Measurements from ENCODE around the gene OSBPL2.

OSBPL2 gene

DNA sequence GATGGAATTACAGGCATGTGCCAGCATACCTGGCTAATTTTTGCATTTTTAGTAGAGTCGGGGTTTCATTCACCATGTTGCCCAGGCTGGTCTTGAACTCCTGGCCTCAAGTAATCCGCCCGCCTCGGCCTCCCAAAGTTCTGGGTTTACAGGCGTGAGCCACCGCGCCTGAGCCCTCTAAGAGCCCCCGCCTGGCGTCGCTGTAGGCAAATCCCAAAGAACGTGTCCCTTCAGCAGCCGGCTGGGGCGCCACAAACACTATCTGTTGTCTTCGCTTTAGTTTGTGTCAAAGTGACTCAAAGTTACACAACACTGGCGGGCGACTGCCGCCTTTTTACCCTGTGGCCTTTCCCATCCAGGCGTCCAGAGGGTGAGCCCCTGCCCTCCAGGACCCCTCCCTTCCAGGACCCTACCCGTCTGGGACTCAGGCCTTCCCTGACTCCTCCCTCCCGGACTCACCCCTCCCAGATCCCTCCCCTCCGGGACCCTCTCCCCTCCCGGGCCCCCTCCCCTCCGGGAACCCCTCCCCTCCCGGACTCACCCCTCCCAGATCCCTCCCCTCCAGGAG is 63.5 kb downstream of the OSBPL2 start:
- in situ Hi-C loops (cut with HindIII; ENCODE audit: low pct_unique_long_range_greater_than_20kb, low sequenced_read_pairs), result no loop called here

DNA sequence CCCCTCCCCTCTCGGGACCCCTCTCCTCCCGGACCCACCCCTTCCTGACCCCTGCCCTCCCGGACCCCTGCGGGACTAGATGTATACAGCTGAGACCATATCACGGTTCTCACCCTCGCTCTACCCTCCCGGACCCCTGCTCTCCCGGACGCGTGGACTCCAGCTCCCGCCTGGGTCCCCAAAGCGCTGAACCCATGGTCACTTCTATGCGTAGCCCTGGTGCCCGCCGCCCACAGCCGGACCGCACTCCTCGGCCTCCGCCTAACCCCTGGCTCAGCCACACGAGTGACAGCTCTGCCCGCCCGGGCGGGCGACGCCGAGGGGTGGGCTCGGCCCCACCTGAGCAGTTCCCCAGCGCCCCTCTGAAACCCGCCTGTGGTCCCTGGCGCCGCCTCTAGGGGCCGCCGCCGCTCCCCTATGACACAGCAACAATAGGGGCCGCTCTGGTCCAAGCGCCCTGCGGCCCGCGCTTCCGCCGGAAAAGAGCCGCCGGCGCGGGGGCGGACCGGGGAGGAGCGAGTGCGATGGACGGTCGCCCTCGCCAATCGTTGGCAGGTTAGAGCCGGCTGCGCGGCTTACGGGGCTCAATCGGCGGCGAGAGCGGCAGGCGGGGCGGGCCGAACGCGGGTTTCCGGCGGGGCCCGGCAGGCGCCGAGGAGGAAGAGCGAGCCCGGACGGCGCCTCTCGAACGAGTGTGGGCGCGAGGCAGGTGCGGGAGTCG is 64.2 kb downstream of the OSBPL2 start, which contains the start of gene ADRM1:
Gene ADRM1 (plus strand): TSS at position 657 of the 721 bp plus-strand sequence. CDS start 572 bp downstream, outside the sequence.
- in situ Hi-C loops (cut with HindIII; ENCODE audit: low pct_unique_long_range_greater_than_20kb, low sequenced_read_pairs), result no loop called here
- peak; percentile 99 to 100 for DNase-seq (ENCODE audit: low read depth in 1 of 2, low spot score in 1 of 2)
- no peak for TF ChIP-seq JUND (IDR thresholded peaks at IDR 0.05; ENCODE audit: low read depth)

More for the DNA sequence above, 63.5 kb downstream of the OSBPL2 start:
- no peak for TF ChIP-seq JUND (IDR thresholded peaks at IDR 0.05; ENCODE audit: low read depth)
- peak; percentile 91 to 98 for DNase-seq (ENCODE audit: low read depth in 1 of 2, low spot score in 1 of 2)

DNA sequence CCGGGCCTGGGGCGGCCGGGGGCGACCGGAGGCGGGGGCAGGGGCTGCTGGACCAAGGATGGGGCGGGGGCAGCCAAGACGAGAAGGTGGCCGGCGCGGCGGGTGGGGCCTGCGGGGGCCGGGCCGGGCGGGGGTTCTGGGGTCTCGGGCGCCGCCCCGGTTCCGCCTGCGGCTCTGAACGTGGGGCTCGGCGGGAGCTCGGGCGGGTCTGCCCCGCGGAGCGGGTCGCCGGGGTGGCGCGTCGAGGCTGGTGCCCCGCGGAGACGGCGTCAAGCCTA is 64.7 kb downstream of the OSBPL2 start:
- TF ChIP-seq JUND (IDR thresholded peaks at IDR 0.05; ENCODE audit: low read depth), result no peak
- DNase-seq (ENCODE audit: low read depth in 1 of 2, low spot score in 1 of 2), result no peak
- in situ Hi-C loops (cut with HindIII; ENCODE audit: low pct_unique_long_range_greater_than_20kb, low sequenced_read_pairs), result no loop called here

DNA sequence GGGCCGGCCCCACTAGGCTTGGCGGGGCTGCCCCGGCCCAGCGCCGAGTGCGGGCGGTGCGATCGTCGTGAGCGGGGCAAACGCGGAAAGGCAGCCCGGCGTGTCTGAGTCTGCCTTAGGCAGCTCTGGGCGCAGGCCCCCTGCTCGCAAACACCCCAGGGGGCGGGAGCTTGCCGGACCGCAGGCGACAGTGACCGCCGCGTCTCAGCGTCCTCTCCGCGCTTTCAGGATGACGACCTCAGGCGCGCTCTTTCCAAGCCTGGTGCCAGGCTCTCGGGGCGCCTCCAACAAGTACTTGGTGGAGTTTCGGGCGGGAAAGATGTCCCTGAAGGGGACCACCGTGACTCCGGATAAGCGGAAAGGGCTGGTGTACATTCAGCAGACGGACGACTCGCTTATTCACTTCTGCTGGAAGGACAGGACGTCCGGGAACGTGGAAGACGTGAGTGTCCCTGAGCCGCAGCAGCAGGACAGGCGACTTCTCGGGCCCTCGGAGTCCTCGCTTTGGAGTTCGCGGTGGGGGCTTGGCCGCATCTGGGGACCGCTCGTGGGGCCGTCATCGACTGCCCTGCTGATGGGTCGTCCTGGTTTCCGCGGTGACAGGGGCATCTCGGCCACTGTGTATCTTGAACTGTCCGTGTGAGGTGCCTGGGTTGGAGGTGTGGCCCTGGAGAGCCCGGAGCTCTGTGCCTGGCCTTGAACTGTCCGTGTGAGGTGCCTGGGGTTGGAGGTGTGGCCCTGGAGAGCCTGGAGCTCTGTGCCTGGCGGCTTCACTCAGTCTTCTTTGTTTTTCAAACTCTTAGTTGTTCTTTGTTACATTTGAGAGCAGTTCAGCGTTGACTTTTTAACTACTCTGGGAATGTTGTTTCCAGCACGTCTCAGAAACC is 65.3 kb downstream of the OSBPL2 start:
- TF ChIP-seq JUND (IDR thresholded peaks at IDR 0.05; ENCODE audit: low read depth), result no peak
- in situ Hi-C loops (cut with HindIII; ENCODE audit: low pct_unique_long_range_greater_than_20kb, low sequenced_read_pairs), result no loop called here
- DNase-seq (ENCODE audit: low read depth in 1 of 2, low spot score in 1 of 2), result peak in 1 of 2 experiments; percentile 59

- in situ Hi-C loops (cut with HindIII; ENCODE audit: low pct_unique_long_range_greater_than_20kb, low sequenced_read_pairs), result no loop called here
- TF ChIP-seq JUND (IDR thresholded peaks at IDR 0.05; ENCODE audit: low read depth), result no peak
- no peak for DNase-seq (ENCODE audit: low read depth in 1 of 2, low spot score in 1 of 2)
Measured at GRCh38 chr20:62304331-62305148, 66.2 kb downstream of the OSBPL2 start.

DNA sequence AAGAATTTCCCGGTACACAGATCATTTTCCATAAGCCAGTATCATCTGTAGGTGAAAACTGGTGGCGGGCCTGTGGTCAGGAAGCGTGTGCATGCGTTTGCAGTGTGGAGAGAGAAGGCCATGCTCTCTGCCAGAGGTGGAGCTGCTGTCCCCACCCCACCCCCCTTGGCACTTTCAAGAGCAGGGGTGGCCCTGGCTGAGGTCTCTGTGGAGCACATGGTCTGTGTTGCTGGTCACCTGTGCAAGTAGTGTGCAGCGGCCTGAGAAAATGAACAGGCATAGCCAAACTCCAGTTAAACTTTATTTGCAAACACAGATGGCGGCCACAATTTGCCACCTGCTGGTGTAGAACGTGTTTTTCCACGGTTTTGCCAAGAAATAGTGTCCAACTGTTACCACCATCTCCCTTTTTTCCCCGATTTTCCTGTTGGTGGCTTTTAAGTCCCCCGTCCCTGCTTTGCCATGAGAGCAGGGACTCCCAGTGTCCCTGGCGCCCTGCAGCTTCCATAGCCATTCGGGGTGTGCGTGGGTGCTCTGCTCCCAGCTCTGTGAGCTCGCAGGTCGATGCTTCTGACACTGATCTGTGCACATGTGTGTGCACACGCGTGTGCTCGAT is 66.9 kb downstream of the OSBPL2 start:
- peak in 1 of 2 experiments; percentile 52 for DNase-seq (ENCODE audit: low read depth in 1 of 2, low spot score in 1 of 2)
- no peak for TF ChIP-seq JUND (IDR thresholded peaks at IDR 0.05; ENCODE audit: low read depth)
- in situ Hi-C loops (cut with HindIII; ENCODE audit: low pct_unique_long_range_greater_than_20kb, low sequenced_read_pairs), result no loop called here

- in situ Hi-C loops (cut with HindIII; ENCODE audit: low pct_unique_long_range_greater_than_20kb, low sequenced_read_pairs), result no loop called here
- TF ChIP-seq JUND (IDR thresholded peaks at IDR 0.05; ENCODE audit: low read depth), result no peak
- DNase-seq (ENCODE audit: low read depth in 1 of 2, low spot score in 1 of 2), result no peak
Measured at GRCh38 chr20:62305765-62306413, 67.6 kb downstream of the OSBPL2 start.

GRCh38 chr20:62306414-62307187 is 68.3 kb downstream of the OSBPL2 start:
- no peak for DNase-seq (ENCODE audit: low read depth in 1 of 2, low spot score in 1 of 2)
- in situ Hi-C loops (cut with HindIII; ENCODE audit: low pct_unique_long_range_greater_than_20kb, low sequenced_read_pairs), result no loop called here
- TF ChIP-seq JUND (IDR thresholded peaks at IDR 0.05; ENCODE audit: low read depth), result no peak

DNA sequence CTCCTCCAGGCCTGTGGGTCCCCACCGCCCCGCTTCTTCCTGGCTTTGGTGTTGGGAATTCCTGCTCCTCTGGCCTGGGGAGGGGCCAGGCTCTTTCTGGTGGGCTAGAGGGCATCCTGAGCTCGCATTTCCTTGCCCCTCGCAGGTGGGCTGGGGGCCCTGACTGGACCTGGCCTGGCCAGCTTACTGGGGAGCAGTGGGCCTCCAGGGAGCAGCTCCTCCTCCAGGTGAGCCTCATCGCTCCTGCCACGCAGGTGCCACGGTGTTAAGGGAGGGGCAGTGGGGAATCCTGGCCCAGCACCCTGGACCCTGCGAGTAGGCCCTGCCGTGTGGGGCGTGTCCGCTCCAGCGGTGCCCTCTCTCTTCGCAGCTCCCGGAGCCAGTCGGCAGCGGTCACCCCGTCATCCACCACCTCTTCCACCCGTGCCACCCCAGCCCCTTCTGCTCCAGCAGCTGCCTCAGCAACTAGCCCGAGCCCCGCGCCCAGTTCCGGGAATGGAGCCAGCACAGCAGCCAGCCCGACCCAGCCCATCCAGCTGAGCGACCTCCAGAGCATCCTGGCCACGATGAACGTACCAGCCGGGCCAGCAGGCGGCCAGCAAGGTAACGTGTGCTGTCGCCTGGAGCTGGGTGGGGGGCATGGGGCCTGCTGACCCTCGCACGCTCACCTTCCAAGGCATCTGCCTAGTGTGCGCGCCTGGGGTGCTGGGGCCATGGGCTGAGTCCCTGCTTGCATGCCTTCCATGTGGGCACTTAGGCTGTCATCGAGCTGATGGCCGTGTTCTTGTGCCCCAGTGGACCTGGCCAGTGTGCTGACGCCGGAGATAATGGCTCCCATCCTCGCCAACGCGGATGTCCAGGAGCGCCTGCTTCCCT is 69.1 kb downstream of the OSBPL2 start:
- no peak for DNase-seq (ENCODE audit: low read depth in 1 of 2, low spot score in 1 of 2)
- in situ Hi-C loops (cut with HindIII; ENCODE audit: low pct_unique_long_range_greater_than_20kb, low sequenced_read_pairs), result no loop called here
- TF ChIP-seq JUND (IDR thresholded peaks at IDR 0.05; ENCODE audit: low read depth), result no peak

All from T47D (cell line).